ENCODE measurements around the gene PPP2R2C.
A peak's percentile ranks its signal among the peaks of the same experiment; 100 is the strongest.

Gene PPP2R2C

DNA sequence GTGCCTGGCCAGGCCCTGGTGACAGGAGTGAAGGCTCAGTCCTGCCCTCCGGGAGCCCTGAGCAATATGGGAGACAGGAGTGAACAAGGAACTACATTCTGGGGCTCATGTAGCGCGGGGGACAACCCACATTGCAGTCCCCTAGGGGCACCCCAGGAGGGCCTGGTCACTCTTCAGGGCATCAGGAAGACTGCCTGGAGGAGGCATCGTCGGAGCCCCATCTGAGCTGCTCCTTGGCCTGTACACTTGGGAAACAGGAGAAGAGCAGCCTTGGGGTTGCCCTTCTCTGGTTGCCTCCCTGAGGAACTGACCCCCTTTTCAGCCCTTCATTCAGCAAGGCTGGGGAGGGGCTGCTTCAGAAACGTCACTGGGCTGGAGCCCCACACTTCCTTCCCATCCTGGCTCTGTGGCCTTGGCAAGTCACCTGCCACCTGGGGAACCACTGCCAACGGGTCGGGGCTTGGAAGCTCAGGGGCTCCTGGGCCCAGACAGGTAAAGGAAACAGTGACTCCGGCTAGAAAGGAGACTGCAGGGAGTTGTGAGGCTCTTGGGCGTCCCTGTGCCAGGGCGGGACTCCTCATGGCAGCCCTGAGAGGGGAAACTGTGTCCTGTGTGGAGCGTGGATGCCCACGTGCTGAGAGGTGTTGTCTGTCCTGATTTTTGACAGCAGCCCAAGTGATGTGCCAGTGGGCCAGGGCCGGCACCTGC lies 192.7 kb downstream of the PPP2R2C start:
- no peak for DNase-seq

DNA sequence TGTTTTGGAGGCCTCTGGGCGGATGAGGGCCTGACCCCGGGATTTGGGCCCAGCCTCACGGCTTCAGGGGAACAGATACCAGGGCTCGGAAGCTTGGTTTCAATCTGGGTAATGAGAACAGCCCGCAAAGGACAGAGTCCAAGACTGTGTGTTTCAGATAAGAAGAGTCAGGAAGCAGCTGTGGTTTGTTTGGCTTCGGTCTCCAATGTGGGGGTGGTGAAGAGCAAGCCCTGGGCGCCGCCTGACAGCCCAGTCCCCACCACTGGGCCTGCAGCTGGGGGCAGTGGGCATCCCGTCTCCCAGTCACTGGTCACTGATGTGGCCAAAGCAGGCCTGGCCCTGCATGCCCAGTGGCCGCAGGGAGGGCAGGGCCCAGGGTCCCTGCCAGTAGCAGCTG lies 193.6 kb downstream of the PPP2R2C start:
- DNase-seq = no peak

DNA sequence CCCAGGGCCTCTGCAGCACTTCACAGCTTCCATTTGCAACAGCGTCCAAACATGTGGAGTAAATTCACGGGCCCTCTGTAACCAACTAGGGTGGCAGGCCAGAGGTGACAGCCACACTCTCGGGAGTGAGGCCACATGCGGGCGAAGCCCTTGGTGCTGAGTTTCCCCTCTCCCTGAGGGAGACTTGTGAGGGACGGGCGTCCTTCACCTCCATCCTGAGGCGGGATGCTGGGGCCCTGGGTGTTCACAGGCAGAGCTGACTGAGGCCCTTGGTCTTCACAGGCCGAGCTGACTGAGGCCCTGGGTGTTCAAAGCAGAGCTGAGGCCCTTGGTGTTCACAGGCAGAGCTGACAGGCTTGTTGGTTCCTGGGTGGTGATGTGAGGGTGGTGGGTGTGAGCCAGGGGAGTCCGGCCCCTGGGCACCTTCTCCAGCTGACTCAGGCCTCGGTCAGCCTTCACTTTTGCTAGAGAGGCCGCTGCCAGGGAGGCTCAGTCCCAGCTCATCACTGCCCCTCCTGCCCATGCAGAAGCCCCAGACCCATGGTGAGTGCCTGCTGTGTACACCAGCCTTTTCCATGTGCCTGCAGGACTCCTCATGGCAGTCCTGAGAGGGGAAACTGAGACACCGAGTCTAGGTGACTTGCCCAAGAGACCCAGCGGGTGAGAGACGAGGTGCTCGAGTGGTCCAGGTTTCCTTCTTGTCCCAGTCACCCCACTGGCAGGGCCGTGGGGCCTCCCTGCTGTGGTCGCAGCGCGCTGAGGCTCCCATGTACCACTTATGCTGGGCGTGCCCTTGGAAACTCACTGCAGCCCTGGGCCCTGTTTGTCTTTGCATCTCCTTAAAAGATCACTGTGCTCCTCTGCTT lies 194.2 kb downstream of the PPP2R2C start:
- no peak for DNase-seq

DNA sequence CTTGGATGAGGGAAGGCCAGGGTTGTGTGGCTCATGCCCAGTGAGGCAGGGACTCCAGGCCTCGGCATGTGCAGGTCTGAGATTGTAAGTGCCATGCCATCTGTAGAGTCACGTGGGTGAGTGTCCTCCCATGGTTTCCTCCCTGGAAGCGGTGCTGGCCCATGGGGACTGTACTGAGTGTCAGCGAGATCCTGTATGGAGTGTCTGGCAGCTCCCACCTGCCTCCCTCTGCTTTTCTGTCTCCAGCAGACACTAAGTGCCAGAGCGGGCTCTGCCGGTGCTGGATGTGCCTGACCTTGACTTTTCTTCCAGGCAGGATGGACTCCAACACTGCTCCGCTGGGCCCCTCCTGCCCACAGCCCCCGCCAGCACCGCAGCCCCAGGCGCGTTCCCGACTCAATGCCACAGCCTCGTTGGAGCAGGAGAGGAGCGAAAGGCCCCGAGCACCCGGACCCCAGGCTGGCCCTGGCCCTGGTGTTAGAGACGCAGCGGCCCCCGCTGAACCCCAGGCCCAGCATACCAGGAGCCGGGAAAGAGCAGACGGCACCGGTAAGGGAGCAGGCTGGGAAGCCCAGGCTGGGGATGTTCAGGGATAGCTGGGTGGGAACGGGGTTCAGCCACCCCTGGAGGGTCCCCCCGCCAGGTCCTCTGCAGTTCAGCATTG lies 195.1 kb downstream of the PPP2R2C start:
- DNase-seq = no peak

DNA sequence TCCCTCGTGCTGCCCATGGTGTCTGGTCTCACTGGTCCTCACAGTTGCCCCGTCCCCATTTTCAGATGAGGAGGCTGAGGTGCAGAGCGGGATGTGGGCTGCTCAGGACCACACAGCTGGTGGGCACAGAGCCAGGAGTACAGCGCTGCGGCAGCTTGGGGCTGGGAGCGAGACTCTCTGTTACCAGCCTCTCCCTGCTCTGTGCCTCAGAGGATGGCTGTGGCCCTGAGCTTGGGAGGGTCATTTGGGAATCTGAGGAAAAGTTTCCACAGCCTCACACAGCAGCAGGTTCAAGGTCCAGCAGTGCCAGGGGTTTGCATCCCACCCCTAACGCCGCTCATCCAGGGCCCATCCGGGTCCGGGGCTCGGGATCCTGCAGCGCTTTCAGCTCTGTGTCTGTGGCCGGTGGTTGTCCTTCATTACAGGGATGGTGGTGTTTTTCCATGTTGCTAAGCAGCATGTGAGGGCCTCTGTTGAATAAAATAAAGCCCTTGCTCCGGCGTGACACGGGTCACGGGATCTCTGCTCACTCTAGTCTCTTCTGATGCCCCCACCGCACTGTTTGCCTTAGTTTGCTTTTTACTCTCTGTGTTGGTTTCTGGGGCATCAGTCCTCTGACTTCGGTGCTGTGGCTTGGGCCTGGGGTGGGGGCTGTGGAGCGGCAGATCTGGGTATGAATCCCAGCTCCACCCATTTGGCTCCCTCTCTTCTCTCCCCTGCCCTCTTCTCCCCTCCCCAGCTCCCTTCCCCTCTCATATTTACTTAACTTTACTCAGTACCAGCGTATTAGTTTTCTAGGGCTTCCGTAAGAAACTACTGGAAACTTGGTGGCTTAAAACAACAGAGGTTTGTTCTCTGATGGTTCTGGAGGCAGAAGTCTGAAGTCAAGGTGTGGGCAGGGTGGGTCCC lies 196.3 kb downstream of the PPP2R2C start:
- no peak for DNase-seq

DNA sequence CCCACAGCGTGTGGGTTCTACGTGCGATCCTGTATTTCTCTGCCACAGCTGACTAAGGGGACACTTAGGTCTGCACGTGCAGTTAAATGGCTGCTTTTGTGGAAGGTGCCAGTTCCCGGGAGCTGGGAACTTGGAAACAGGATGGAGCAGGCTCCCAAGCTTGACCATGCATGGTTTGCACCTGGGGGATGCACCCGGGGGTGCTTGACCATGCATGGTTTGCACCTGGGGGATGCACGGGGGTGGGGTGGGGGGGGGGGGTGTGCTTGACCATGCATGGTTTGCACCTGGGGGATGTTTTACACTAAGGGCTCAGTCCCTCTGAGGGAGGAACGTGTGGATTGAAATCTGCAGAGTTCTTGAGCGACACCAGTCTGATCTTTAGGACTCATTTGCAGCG lies 197.1 kb downstream of the PPP2R2C start:
- no peak for DNase-seq

DNA sequence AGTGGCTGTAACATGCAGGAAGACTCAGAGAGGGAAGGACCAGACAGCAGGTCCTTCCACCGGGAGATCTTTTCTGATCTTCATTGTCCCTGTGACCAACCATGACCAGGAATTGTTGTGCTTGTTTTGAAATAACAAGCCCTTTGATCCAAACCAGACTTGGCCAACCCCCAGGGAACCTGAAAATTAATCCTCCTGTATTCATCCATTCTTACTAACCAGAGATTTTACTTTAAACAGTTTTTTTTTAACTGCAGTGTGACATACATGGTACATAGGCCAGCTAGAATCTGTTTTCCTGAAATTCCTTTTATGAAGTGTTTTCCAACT lies 198.8 kb downstream of the PPP2R2C start:
- no peak for DNase-seq

DNA sequence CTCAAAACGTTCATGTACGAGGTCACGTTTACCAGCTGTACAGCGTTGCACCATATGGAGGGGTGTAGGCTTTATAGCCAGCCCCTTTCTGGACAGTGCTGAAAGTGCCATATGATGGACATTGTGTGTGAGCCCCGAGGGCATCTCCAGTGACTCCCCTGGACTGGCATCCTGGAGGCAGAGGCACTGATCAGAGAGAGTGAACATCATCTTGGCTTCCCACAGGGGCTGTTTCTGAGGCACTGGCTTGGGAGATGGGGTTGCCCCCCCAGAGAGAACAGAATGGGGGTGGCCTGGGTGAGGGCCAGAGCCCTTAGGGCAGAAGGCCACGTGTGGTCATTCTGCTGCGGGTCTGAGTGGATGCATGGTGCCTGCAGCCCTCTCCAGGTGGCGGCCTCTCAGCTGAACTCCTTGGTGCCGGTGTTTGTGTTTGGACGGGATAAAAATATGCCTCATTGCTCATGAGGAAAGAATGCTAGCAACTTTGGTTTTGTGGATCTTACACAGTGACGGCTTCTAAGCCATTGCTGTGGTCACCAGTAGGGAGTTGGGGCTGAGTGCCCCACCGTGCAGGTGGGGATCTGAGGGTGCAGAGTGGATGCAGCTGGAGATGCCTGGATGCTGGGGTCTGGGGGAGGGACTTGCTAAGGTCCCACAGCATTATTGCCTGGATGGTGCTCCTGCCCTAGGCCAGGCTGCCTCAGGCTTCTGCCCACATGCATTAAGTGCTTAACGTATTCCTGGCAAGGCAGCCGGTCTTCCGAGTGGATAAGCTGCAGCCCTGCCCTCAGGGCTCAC lies 199.4 kb downstream of the PPP2R2C start:
- DNase-seq = peak; percentile 84

DNA sequence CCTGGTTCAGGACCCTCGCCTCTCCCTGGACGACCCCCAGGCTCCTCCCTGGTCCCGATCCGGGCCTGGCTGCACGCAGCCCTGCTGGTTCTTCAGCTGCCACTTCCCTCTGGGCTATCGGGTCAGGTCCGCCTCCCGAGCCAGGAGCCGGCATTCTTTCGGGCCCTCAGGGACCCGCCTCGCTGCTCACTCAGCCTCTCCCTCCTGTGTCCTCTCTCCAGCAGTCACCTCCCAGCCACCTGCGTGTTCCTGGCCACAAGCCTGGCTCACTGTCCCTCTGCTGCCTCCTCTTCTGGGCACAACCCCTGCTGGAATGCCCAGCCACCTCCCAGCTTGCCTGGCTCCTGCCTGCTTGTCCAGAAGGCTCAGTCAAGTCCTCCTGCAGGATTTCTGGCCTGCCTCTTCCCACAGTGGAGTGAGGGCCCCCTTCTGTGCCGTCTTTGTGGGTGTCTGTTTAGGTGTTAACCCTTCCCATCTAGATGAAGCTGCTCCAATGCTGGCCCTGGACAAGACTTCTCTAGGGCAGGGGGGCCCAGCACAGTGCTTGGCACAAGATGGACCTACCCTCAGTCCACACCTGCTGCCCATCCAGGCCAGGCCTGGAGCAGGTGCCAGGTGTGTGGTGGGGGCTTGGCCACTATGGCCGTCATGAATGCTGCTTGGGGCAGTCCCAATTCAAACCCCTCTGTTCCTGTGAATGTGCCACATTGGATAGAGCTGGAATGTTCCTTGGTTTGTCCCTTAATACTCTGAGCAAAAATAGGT lies 200.5 kb downstream of the PPP2R2C start:
- no peak for DNase-seq

DNA sequence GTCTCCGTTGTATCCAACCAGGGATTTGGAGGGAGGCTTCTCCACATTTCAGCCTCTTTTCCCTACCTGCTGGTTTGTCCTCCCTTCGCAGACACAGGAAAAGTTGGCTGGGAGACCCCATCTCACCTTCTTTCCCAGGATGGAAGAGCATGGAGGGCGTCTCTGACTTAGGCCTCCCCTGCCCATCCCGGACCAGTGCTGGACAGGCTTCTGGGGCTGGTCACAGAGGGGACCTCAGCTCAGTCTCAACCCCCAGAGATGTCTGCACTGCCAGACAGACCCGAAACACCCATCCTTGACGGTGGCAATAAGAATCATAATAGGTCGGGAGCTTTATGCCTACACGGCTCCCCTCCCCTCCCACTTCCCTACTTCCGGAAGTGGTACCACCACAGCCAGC lies 201.2 kb downstream of the PPP2R2C start:
- DNase-seq = no peak

DNA sequence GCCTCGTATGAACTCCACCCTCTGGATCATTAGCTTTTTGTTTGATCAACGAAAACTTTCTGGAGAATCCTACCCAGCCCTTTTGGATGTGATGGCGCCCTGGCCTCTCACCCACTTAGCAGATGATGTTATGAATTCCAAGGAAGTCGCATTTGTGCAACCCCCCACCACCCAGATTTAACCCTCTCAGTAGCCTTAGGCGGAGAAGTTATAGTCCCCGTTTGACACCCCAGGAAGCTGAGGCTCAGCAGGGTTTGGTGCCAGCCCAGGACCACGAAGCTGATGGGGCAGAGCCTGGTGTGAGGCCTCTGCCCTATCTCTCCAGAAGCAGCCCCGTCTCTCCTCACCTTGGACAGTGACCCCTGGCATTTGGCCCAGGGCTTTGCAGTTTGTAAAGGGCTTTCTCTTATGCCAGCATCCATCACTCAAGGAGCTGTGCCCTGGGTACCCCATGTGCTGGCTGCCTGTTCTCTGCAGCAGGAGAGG lies 201.7 kb downstream of the PPP2R2C start:
- peak; percentile 27 for DNase-seq

All from fibroblast of skin of back (primary cell).